HG02981 (cell line): ENCODE results near the gene AOPEP.

Experiments used
- ATAC-seq: cut with Tn5 transposase; IDR thresholded peaks from one replicate; pipeline ENCODE4 v1.9.1; 2021; ENCODE audit warnings: mild to moderate bottlenecking, moderate library complexity; ENCODE audit not compliant: unreplicated experiment

AOPEP gene

DNA sequence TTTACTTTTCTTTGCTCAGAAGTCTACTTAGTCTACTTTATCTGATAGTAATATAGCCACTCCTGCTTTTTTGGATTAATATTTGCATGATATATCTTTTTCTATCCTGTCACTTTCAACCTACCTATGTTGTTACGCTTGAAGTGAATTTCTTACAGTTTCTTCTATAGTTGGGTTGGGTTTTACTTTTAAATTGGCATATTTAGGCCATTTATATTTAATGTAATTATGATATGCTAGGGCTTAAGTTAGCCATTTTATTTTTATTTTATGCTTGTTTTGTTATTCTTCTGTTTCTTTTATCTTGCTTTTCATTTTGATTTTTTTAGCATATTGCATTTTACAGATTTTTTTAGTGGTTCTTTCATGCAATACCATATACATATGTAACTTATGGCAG, 164.7 kb downstream of the AOPEP start:
- no peak for ATAC-seq

DNA sequence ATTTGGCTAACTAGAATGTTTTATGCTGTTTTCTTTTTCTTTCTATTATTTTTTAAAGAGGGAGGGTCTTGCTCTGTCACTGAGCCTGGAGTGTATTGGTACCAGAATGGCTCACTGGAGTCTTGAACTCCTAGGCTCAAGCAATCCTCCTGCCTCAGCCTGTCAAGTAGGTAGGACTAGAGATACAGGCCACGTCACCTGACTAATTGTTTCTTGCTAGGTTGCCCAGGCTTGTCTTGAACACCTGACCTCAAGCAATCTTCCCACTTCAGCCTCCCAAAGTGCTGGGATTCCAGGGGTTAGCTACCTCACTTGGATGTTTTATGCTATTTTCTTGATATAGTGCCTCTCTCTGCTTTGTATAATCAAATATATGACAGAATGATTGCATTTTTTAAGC, 166.2 kb downstream of the AOPEP start:
- ATAC-seq, result no peak

- no peak for ATAC-seq
These were observed 167.7 kb downstream of the AOPEP start for GRCh38 chr9:94894094-94894699.

DNA sequence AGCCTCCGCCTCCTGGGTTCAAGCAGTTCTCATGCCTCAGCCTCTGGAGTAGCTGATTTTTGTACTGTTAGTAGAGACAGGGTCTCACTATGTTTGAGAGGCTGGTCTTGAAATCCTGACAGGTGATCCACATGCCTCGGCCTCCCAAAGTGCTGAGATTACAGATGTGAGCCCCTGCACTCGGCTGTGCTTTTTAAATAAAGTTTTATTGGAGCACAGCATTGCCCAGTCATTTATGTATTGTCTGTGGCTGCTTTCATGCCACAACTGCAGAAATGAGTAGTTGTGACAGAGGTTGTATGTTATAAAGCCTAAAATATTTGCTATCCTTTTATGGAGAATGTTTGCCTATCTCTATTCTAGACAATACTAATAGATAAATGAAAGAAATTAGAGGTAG, 169.2 kb downstream of the AOPEP start:
- ATAC-seq, result no peak

GRCh38 chr9:94896512-94896911, 170.0 kb downstream of the AOPEP start:
- no peak for ATAC-seq

- ATAC-seq, result no peak
These were observed 173.1 kb downstream of the AOPEP start for GRCh38 chr9:94899464-94900221.

- ATAC-seq, result no peak
These were observed 173.9 kb downstream of the AOPEP start for GRCh38 chr9:94900222-94901018.

DNA sequence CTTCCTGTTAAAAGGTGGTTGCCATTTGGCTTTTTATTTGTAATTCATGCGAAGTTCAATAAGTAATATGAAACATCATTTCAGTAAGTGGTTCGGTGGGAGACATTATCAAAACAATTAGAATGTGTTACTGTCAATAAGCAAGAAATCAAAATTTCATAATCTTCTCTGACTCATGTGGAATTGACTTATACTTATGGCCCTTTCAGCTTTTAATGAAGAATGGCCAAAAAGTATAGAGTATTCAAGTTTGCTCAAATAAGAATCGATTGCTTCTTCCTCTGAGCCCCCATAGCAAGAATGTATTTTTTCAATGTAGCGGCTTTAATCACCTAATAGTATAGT, 174.5 kb downstream of the AOPEP start:
- no peak for ATAC-seq

DNA sequence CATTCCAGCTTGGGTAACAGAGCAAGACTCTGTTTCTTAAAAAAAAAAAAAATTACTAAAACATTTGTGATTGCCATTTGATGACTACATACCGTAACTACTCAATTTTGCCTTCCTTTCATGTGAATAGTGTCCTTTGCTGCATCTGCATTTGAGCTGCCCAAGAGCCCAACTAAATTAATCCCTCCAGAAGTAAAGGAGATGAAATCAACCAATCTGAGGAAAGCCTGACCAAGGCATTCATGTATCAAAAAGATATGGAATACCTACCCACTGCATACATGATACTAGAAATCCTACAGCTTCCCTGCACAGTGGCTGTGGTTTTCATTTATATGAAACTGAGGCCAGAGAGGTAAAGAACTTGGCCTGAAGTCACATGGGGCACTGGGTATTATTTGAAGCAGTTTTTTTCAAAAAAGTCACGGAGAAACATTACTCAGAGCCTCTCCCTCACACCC, 177.5 kb downstream of the AOPEP start:
- no peak for ATAC-seq

GRCh38 chr9:94904806-94905205, 178.3 kb downstream of the AOPEP start:
- no peak for ATAC-seq

DNA sequence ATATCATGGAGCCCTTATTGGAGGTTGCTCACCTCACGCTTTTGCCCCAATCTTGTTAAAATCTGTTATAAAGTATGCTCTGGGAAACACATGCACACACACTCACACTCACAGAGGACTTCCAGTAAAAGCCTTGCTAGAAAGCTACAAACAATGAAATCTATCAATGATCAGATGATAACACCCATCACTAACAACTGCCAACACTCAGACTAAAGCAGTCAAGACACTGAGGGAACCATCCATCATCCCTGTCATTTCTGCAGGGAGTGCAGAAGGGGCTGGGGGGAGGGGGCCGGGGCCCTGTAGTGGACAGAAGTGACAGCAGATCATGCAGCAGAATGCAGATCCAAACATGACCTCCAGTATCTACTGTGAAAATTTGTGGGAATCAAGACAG, 179.1 kb downstream of the AOPEP start:
- no peak for ATAC-seq

DNA sequence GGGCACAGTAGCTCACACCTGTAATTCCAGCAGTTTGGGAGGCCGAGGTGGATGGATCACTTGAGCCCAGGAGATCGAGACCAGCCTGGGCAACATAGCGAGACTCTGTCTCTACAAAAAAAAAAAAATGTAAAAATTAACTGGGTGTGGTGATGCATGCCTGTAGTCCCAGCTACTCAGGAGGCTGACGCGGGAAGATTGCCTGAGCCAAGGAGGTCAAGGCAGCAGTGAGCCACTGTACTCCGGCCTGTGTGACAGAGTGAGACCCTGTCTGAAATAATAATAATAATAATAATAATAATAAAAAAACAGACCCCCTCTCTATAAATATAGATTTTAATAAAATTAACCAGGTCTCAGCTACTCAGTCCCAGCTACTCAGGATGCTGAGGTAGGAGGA, 179.7 kb downstream of the AOPEP start:
- no peak for ATAC-seq

DNA sequence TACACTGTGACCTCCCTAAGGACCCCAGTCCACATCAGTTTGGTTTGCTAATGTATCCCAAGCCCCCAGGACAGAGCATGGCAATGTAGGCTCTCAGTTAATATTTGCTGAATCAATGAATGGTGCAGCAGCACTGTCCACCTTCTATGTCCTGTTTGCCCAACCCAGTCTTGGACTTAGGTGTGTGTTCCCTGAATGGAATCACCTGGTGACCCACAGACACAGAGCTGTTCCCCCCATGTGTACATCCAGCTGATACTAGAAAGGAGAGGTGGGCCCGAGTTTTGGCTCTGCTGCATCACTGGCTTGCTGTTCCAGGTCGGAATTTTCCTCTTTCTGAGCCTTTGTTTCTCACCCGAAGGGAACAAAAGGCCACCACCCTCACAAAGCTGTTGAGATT, 180.2 kb downstream of the AOPEP start:
- no peak for ATAC-seq

DNA sequence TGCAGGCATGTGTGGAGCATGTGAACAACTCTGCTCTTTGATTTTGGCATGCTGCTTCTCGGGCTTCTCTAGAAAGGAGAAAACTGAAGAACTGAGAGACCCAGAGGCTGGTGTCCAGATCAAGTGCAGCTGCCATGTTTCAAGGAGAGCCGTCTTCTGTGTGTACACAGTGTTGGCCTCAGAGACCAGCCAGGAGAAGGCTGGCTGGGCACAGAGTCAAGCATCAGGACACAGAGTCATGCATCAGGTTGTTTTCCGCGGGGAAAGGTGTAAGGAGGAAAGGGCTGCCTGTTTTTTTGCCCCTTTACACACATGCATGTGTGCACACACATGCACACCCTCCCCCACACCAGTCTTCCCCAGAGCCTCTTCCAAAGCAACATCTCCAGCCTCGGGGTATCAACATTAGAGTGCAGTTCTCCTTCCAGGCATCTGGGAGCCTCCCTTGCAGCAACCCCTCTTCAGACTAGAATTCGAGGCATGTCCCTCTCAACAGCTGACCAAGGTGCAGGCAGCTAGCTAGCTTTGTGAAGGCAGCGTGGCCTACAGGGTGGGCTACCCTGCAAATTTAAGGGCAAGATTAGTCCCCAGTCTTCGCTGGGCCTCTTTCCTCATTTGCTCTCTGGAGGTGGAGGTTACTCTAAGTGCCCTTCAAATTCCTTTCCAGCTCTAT, 180.9 kb downstream of the AOPEP start:
- ATAC-seq, result no peak

DNA sequence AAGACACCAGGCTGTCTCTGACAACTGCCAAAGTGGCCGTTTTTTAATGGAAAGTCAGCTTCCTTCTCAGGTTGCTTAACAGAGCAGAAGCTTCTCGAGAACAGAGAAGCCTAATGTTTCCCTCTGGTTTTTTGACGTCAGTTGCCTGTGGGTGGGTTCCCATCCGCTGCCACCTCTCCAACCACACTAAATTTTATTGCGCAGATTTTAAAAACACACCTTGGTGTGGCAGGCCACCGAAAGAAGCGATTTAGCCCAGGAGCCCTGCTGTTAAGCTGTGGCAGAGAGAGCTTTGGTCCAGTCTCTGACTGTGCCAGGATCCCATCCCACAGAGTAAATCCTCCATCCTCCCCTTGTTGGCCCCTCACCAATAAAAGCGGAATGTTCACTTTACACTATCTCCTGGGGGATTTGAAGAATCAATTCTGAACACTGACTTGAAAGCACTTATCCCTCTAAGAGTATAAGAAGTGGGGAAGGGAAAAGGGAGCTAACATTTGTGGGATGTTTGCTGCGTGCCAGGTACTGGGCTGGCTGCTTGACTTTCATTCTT, 181.6 kb downstream of the AOPEP start:
- ATAC-seq, result no peak

DNA sequence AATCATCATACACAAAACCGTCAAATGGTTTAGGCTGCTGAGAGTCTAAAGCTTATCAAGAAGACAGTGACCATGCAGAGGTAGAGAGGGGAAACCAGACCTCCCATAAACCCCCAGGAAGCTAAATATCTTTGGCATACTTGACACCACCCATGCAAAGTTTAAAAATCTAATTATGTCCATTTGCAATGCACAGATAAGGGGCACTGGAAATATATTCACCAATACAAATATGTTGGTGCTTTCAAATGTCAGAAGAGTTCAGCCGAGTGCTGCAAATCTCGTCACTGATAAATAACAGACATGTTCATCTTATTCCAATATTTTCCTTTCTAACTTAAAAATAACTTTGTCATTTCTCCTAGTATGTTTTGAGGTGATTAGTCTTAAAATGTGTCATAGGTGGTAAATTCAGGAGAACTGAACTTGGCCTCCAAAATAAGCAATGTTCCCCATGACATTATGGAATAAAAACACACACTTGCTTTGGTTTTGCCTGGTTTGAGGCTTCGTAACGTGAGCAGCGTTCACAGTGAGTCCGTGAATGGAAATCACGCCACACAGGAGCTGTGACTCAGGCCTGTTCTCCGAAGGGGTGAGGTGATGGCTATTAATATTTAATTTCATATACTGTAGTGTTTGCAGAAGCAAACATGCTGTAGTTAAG, 182.2 kb downstream of the AOPEP start:
- ATAC-seq, result no peak

DNA sequence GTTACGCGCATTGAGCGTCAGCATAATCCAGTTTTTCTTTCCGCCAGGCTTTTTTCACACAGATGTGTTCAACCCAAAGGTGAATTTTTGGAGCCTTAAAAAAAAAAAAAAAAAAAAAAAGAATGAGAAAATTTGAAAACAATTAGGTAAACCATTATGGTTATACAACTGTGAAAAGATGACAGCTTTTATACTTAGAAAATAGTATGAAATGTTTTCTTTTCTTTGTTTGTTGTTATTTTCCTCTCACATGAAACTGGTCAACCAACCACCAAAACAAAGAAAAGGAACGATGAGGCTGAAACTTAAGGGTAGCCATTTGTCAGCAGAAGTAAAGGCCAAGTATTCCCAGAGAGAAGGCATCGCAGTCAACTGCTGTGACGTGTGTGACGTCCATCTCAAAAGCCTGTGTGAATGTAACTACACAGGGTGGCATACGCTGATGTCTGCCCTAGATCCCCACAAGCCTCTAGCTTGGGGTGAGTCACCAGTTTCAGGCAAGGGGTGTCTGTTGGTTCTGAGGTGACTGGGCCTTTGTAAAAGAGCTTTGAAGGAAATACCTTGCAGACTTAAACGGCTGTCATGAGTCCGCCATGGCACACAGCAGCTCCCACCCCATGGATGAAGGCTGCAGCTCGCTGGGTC, 182.9 kb downstream of the AOPEP start:
- ATAC-seq, result no peak

GRCh38 chr9:94909965-94910730, 183.6 kb downstream of the AOPEP start:
- ATAC-seq, result no peak

DNA sequence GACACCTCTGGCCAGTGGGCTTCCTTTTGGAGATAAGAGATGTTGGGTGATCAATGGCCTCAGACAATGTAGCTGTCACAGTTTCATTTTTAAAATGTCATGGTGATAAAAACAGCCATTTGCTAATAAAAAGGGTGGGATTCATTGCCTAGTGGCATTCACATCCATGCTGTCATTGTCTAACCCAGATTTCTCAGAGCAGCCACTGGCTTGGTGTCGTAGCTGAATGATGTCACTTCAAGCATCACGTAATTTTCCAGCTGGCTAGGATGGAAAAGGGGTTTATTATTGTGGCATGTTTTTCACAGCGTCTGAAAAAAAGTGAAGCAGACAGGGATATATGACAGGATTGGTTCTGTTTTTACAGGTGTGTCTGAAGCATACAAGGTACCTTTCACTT, 184.7 kb downstream of the AOPEP start:
- no peak for ATAC-seq
